GM20000 (cell line): ENCODE data around the gene IL15RA.
"Not testable (repeated sequence)": the region's sequence is repeated elsewhere in the genome, so short reads cannot be mapped to it uniquely, and the experiment has no call there.

ENCODE experiments used
- DNase-seq: peaks from one replicate; pipeline ENCODE4 v3.0.0; 2012; ENCODE audit warnings: low spot score
- CTCF ChIP-seq: IDR thresholded peaks from 2 replicates; pipeline ENCODE4 v1.5.1; 2012; ENCODE audit warnings: mild to moderate bottlenecking, control low read depth; ENCODE audit errors: extremely low read depth, missing control alignments

Gene IL15RA

GRCh38 chr10:5948208-5948585, 29.1 kb downstream of the IL15RA start:
- DNase-seq, result no peak
- TF ChIP-seq CTCF, result no peak

GRCh38 chr10:5947471-5948207, 29.7 kb downstream of the IL15RA start:
- no peak for DNase-seq
- no peak for TF ChIP-seq CTCF

- no peak for DNase-seq
- TF ChIP-seq CTCF, result no peak
Observed at GRCh38 chr10:5946786-5947185, 30.6 kb downstream of the IL15RA start.

- DNase-seq, result not testable (repeated sequence)
Observed at GRCh38 chr10:5946419-5946775, 30.9 kb downstream of the IL15RA start.

- no peak for TF ChIP-seq CTCF
- DNase-seq, result no peak
Observed at GRCh38 chr10:5945561-5946418, 31.6 kb downstream of the IL15RA start.

GRCh38 chr10:5945190-5945509, 32.2 kb downstream of the IL15RA start:
- no peak for DNase-seq
- TF ChIP-seq CTCF, result no peak

GRCh38 chr10:5944389-5945189, 32.8 kb downstream of the IL15RA start:
- TF ChIP-seq CTCF, result no peak
- DNase-seq, result no peak
